ENCODE data around the gene CMC4. TPM values are rescaled to one million over a fixed set of nuclear protein-coding genes. Genes with fewer than 3 reads are reported as not detected.

CMC4 gene
- total RNA-seq, 4 donors from 2014 or later, result 21.0 to 33.0 (median 23.6) TPM

GRCh38 chrX:155068165-155068564 is 2.8 kb downstream of the CMC4 start:
- Histone ChIP-seq H3K36me3 (no peaks in the 10 kb centered on the region), H3K27me3 (no peaks in the 10 kb centered on the region), H3K4me3 (no peak overlapping the region), H3K4me1 (peaks cover 0 to 53% (median 0%) of the 10 kb centered on the region in 3 donors), H3K9me3 (no peaks in the 10 kb centered on the region), H3K27ac (no peak overlapping the region)
- no peak for ATAC-seq
- WGBS, 2 donors (ENCODE audit: low coverage in 1 of 2), result 27 to 56% methylated on average over 1 of the region's 1 CpG
- TF ChIP-seq EP300 (IDR thresholded peaks at IDR 0.05), result no peak
- TF ChIP-seq CTCF (IDR thresholded peaks at IDR 0.05), result no peak
- TF ChIP-seq POLR2AphosphoS5 (IDR thresholded peaks at IDR 0.05), result no peak
- TF ChIP-seq POLR2A (IDR thresholded peaks at IDR 0.05), result no peak

- H3K4me3 ChIP-seq, result no peak overlapping the region
- no peaks in the 10 kb centered on the region for H3K27me3 ChIP-seq
- H3K36me3 ChIP-seq, result peaks cover 0 to 3% of the 10 kb centered on the region in 2 donors
- ATAC-seq, result peak; percentile 58
- H3K9me3 ChIP-seq, result no peaks in the 10 kb centered on the region
- peaks cover 0 to 48% (median 0%) of the 10 kb centered on the region in 3 donors for H3K4me1 ChIP-seq
- TF ChIP-seq POLR2A (IDR thresholded peaks at IDR 0.05) (no peak), EP300 (IDR thresholded peaks at IDR 0.05) (no peak), CTCF (IDR thresholded peaks at IDR 0.05) (no peak), POLR2AphosphoS5 (IDR thresholded peaks at IDR 0.05) (no peak)
- H3K27ac ChIP-seq, result peak overlapping the region in 3 of 4 donors; percentile 14 to 45 (median 43)
- 67 to 81% methylated on average over 1 to 6 of the region's 8 CpGs for WGBS, 2 donors (ENCODE audit: low coverage in 1 of 2)
Measured at GRCh38 chrX:155065035-155065734, 5.8 kb downstream of the CMC4 start.

- peak; percentile 30 for ATAC-seq
- H3K9me3 ChIP-seq, result no peaks in the 10 kb centered on the region
- peaks cover 0 to 31% (median 0%) of the 10 kb centered on the region in 3 donors for H3K4me1 ChIP-seq
- peak overlapping the region in 1 of 4 donors; percentile 27 for H3K27ac ChIP-seq
- TF ChIP-seq CTCF (IDR thresholded peaks at IDR 0.05), result no peak
- no peaks in the 10 kb centered on the region for H3K27me3 ChIP-seq
- WGBS, 2 donors (ENCODE audit: low coverage in 1 of 2), result 55 to 67% methylated on average over 4 of the region's 4 CpGs
- no peak overlapping the region for H3K4me3 ChIP-seq
- peaks cover 0 to 7% of the 10 kb centered on the region in 2 donors for H3K36me3 ChIP-seq
Measured at GRCh38 chrX:155061760-155062159, 9.2 kb downstream of the CMC4 start.

- peak overlapping the region; percentile 14 to 17 for H3K4me3 ChIP-seq
- peak overlapping the region; percentile 45 to 78 (median 72) for H3K27ac ChIP-seq
- 0 to 12% methylated on average over 3 to 11 of the region's 25 CpGs for WGBS, 2 donors (ENCODE audit: low coverage in 1 of 2)
Measured at GRCh38 chrX:155056877-155057792, 13.8 kb downstream of the CMC4 start.

More at GRCh38 chrX:155056877-155057792, 13.8 kb downstream of the CMC4 start:
- peak; percentile 88 for ATAC-seq
- Histone ChIP-seq H3K9me3 (no peaks in the 10 kb centered on the region), H3K4me1 (peaks cover 0 to 19% (median 0%) of the 10 kb centered on the region in 3 donors), H3K27me3 (no peaks in the 10 kb centered on the region), H3K36me3 (peaks cover 0 to 31% of the 10 kb centered on the region in 2 donors)
- TF ChIP-seq POLR2AphosphoS5 (IDR thresholded peaks at IDR 0.05) (peak; percentile 34), POLR2A (IDR thresholded peaks at IDR 0.05) (no peak), CTCF (IDR thresholded peaks at IDR 0.05) (peak; percentile 61 to 82 (median 76))
